ENCODE measurements around the gene IGF2BP2.

Gene IGF2BP2

GRCh38 chr3:185632996-185633395 lies 191.8 kb downstream of the IGF2BP2 start:
- no peak for DNase-seq

GRCh38 chr3:185631508-185632206 lies 193.2 kb downstream of the IGF2BP2 start:
- DNase-seq: no peak

- DNase-seq: no peak
Measured at GRCh38 chr3:185631108-185631507, 193.7 kb downstream of the IGF2BP2 start.

GRCh38 chr3:185630182-185630622 lies 194.6 kb downstream of the IGF2BP2 start:
- no peak for DNase-seq

- DNase-seq: no peak
Measured at GRCh38 chr3:185629554-185630181, 195.2 kb downstream of the IGF2BP2 start.

- DNase-seq: no peak
Measured at GRCh38 chr3:185625784-185626183, 199.1 kb downstream of the IGF2BP2 start.

GRCh38 chr3:185623939-185624665 lies 200.7 kb downstream of the IGF2BP2 start:
- DNase-seq: no peak

DNA sequence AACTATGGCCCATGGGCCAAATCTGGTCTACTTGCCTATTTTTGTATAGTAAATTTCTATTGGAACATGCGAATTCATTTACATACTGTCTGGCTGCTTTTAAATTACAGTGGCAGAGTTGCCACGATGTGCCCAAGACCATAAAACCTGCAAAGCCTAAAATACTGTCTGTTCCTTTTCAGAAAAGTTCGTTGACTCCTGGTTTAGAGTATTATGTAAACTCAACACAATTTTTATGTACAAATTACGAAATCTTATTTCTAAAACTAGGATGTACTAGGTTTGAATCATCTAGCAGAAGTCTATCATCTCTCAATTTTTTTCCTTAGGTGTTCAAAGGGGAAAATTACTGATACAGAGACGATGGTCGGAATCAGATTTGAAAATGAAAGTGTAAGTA lies 211.8 kb downstream of the IGF2BP2 start:
- no peak for DNase-seq

DNA sequence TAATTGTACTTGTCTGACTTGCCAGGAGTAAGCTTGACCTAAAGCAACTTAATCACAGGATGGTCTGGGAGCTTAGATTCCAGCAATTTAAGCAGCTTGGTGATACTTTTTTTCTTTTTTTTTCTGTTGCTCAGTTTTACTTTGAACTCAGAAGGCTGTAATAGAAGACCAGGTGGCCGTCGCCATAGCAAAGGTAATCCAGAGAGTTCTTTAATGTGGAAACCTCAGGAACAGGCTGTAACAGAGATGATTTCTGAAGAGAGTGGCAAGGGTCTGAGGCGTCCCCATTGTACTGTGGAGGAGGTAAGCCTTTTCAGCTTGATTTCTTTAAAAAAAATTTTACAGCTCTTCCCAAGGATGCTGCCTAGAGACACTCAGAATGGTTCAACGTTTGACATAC lies 218.6 kb downstream of the IGF2BP2 start:
- DNase-seq: no peak

DNA sequence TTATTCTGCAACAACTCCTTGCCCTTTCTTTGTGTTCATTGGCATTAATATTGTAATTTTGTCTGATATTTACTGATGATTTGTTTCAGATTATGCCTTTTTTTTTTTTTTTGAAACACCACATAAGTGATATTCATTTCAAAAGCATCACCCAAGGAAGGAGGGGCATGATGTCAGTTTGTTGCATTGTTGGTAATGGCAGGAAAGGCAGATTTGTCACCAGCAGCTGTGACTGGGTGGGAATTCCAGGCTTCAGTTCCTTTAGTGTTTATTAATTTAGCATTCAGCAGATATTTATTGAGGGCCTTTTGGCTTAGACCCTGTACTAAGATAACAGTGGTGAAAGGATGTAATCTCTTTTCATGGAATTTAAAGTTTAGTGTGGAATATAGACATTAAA lies 219.3 kb downstream of the IGF2BP2 start:
- no peak for DNase-seq

- no peak for DNase-seq
Measured at GRCh38 chr3:185595526-185595925, 229.3 kb downstream of the IGF2BP2 start.

- DNase-seq: no peak
Measured at GRCh38 chr3:185594073-185594472, 230.8 kb downstream of the IGF2BP2 start.

Data from NCI-H187 (cell line).